Epithelial cell of esophagus (primary cell): ENCODE measurements around the gene ARHGAP28.

ENCODE experiments used
- DNase-seq: peaks from one replicate; pipeline ENCODE4 v3.0.0; 2010; ENCODE audit warnings: low read depth
- H3K4me3 ChIP-seq: 2 replicates; pipeline ENCODE4 v1.5.1; 2011; ENCODE audit warnings: mild to moderate bottlenecking, low read length, control low read depth
- TF ChIP-seq, protein P1 (sequence below): IDR thresholded peaks from 2 replicates; pipeline ENCODE4 v1.5.1; 2011; ENCODE audit warnings: low read depth, mild to moderate bottlenecking, low read length, control low read depth, inconsistent platforms; ENCODE audit not compliant: insufficient read depth; ENCODE audit errors: missing control alignments

The ARHGAP28 gene

DNA sequence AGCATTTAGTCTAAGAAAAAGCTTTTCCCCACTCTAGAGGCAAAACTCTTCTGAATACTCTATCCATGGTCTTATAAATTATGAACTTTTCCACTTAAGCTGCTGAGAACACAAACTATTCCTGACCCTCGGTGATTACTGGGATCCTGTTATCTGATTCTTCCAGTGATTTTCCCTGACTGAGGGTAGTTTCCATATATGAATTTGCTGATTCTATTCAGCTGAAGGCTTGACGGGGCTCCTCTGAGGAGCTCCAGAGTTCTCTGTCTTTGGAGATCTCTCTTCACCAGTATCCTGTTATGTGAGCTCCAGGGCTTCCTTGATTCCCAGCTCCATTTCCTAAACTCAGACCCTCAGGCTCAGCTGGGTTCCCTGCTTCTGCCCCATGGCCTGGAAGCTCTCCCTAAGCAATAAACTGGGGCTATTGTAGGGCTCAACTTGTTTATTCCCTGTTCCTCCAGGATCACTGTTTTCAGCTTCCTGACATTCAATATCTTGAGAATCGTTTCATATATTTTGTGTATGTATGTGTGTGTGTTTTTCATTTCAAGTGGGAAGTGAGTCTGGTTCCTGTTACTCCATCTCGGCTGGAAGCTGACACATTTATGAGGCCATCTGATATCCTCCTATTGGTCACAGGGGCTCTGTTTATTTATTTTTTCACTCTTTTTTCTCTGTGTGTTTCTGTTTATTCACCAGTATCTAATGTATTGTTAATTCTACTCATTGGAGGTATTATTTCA lies 78.2 kb downstream of the ARHGAP28 start:
- TF ChIP-seq, protein P1, sequence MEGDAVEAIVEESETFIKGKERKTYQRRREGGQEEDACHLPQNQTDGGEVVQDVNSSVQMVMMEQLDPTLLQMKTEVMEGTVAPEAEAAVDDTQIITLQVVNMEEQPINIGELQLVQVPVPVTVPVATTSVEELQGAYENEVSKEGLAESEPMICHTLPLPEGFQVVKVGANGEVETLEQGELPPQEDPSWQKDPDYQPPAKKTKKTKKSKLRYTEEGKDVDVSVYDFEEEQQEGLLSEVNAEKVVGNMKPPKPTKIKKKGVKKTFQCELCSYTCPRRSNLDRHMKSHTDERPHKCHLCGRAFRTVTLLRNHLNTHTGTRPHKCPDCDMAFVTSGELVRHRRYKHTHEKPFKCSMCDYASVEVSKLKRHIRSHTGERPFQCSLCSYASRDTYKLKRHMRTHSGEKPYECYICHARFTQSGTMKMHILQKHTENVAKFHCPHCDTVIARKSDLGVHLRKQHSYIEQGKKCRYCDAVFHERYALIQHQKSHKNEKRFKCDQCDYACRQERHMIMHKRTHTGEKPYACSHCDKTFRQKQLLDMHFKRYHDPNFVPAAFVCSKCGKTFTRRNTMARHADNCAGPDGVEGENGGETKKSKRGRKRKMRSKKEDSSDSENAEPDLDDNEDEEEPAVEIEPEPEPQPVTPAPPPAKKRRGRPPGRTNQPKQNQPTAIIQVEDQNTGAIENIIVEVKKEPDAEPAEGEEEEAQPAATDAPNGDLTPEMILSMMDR, result no peak
- no peak for DNase-seq
- no peak overlapping the region for H3K4me3 ChIP-seq

DNA sequence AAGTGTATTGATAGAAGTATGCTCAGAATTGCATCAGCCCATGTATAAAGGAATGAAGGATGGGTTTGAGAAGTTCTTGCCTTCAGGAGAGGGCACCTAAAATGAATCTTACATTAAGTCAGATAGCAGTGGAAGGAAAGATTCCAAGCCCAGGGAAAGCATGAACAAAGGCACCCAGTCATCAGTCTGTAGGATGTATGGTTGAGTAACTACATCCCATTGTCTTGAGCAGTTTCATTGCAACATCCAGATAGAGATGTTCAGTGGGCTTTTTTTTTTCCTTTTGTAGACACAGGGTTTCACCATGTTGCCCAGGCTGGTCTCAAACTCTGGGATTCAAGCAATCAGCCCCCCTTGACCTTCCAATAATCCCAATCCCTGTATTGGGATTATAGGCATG lies 80.7 kb downstream of the ARHGAP28 start:
- no peak overlapping the region for H3K4me3 ChIP-seq
- DNase-seq, result no peak
- TF ChIP-seq, protein P1, result no peak

DNA sequence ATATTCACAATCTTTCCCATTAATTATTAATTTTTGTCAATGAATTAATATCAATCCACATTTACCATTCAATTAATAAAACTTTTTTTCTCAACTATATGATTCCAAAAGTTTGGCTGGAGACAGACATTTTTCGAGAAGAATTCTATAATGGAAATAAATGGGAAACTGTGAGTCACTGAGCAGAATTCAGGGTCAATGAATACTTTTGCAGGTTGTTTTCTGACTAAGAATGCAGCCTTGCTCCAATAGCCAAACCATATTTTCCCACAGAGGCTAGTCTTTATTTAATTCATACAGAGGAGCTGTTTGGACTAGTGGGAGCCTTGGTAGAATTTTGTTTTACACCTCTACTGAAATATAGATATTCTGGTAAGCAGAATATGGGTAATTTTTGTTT lies 82.3 kb downstream of the ARHGAP28 start:
- DNase-seq, result no peak
- TF ChIP-seq, protein P1, result no peak

DNA sequence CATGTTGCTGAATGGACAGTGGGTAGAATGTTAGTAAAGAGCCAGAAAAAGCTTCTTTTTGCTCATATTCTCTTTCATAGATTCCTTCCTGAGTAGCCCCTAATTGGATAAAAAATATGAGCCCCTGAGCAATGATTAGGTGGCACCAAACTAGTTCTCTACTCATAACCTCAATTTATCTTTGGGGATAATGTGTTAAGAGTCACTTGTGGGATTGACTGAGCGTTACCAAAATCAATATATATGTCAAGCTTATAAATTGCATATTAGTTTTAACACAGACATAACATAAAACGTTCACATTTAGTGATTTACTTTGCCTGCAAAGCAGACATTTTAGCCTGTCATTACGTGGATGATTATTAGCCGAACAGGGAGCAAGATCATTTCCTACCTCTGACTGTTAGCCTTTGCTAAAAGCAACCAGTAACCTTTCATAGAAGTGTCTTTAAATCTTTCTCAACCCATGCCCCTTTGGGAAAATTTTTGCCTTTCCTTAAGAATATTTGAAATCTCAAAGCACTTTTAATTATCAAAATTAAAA lies 85.4 kb downstream of the ARHGAP28 start:
- no peak overlapping the region for H3K4me3 ChIP-seq
- TF ChIP-seq, protein P1, result no peak
- no peak for DNase-seq

More for the DNA sequence above, 82.3 kb downstream of the ARHGAP28 start:
- H3K4me3 ChIP-seq, result no peak overlapping the region

DNA sequence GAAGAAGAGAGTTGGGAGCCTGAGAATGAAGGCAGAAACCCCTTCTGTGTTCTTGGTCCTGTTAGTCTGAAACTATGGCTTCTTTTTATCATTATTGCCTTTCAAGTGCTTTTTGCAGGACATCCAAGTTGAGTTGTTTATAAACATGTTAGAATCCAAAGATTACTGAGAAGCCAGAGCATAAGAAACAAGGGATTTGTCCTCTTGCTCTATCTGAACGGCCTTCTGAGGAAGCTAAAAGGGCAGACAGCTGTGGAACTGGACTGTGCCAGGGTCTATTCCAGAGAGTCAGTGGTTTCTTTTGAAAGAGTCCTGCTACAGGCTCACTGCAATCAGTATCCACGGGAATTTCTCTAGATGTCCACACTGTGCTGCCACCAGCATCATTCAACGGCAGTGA lies 86.6 kb downstream of the ARHGAP28 start:
- DNase-seq, result no peak

DNA sequence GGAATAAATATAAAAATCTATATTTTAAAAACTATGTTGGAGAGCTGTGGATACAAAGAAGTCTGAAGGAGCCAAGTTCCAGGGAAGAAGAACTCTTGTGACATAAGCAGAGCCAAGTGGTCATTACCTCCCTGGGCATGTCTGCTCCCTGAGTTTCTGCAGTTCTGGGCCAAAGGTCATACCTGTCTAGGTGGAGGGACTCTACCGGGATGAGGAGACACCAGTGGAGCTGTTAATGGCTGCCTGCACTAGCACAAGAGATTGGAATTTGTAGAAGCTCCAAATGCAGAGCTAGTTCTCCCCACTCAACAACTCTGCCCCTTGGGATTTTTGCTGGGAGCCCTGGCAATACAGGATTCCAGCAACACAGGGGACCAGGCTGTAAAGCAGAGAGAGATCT lies 89.8 kb downstream of the ARHGAP28 start:
- no peak for DNase-seq
- TF ChIP-seq, protein P1, result no peak
- H3K4me3 ChIP-seq, result no peak overlapping the region

More for the DNA sequence above, 86.6 kb downstream of the ARHGAP28 start:
- TF ChIP-seq, protein P1, result no peak
- no peak overlapping the region for H3K4me3 ChIP-seq

DNA sequence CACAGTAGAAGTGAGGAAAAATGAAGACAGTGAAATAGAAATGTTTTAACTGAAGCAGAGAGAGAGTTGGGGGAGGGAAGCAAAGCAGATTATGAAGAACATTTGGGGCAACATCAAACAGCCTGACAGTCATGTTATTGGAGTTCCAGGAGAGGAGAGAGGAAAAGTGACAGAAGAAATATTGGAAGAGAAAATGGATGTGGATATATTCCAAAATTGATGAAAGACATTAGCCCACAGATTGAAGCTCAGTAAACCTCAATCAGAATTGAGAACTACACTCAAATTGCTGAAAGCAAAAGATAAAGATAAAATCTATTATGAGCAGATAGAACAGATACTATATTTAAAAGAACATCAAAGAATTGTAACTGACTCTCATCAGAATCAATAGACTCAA lies 90.8 kb downstream of the ARHGAP28 start:
- H3K4me3 ChIP-seq, result no peak overlapping the region
- DNase-seq, result no peak
- TF ChIP-seq, protein P1, result no peak
